Measurements from ENCODE around the gene MAGEA11. TPM values are rescaled to one million over a fixed set of nuclear protein-coding genes. Genes with fewer than 3 reads are reported as not detected.
"Not testable (repeated sequence)": the region's sequence is repeated elsewhere in the genome, so short reads cannot be mapped to it uniquely, and the experiment has no call there.

MAGEA11 gene
- total and polyA plus RNA-seq, 4 donors: not detected

- Histone ChIP-seq H3K9me3 (ENCODE audit: control insufficient read depth in 4 of 4, insufficient read depth in 3 of 4, low read length in 3 of 4) (peaks cover 0 to 3% (median 1%) of the 10 kb centered on the region in 4 donors), H3K9ac (ENCODE audit: insufficient read depth in 1 of 2, low read length in 2 of 2) (no peak overlapping the region), H3K4me1 (ENCODE audit: control insufficient read depth in 5 of 5, insufficient read depth in 5 of 5, low read length in 5 of 5) (no peaks in the 10 kb centered on the region), H3K27ac (ENCODE audit: low read depth in 1 of 2, low read length in 1 of 2) (no peak overlapping the region), H3K36me3 (ENCODE audit: control insufficient read depth in 4 of 4, insufficient read depth in 4 of 4, low read length in 4 of 4) (no peaks in the 10 kb centered on the region), H3K27me3 (ENCODE audit: control insufficient read depth in 3 of 3, insufficient read depth in 3 of 3, low read length in 2 of 3) (no peaks in the 10 kb centered on the region), H3K4me3 (no peak overlapping the region)
- ATAC-seq (ENCODE audit: insufficient read depth, low FRiP score): no peak
- DNase-seq: no peak
- no peak for TF ChIP-seq CTCF (IDR thresholded peaks at IDR 0.05; ENCODE audit: control extremely low read depth, extremely low read depth)
- WGBS, 2 donors: 79 to 85% methylated on average over 7 of the region's 7 CpGs
Observed at GRCh38 chrX:149759824-149760223, 48.0 kb downstream of the MAGEA11 start.

GRCh38 chrX:149760965-149761364, 49.1 kb downstream of the MAGEA11 start:
- ATAC-seq (ENCODE audit: insufficient read depth, low FRiP score) (no peak), DNase-seq (no peak)
- peaks cover 0 to 4% (median 0%) of the 10 kb centered on the region in 3 donors for H3K27me3 ChIP-seq (ENCODE audit: control insufficient read depth in 3 of 3, insufficient read depth in 3 of 3, low read length in 2 of 3)
- H3K4me1 ChIP-seq (ENCODE audit: control insufficient read depth in 5 of 5, insufficient read depth in 5 of 5, low read length in 5 of 5): no peaks in the 10 kb centered on the region
- H3K36me3 ChIP-seq (ENCODE audit: control insufficient read depth in 4 of 4, insufficient read depth in 4 of 4, low read length in 4 of 4): no peaks in the 10 kb centered on the region
- no peak overlapping the region for H3K9ac ChIP-seq (ENCODE audit: insufficient read depth in 1 of 2, low read length in 2 of 2)
- WGBS, 2 donors: 80 to 90% methylated on average over 1 to 3 of the region's 3 CpGs
- no peak overlapping the region for H3K27ac ChIP-seq (ENCODE audit: low read depth in 1 of 2, low read length in 1 of 2)
- no peak overlapping the region for H3K4me3 ChIP-seq
- no peak for TF ChIP-seq CTCF (IDR thresholded peaks at IDR 0.05; ENCODE audit: control extremely low read depth, extremely low read depth)
- H3K9me3 ChIP-seq (ENCODE audit: control insufficient read depth in 4 of 4, insufficient read depth in 3 of 4, low read length in 3 of 4): peaks cover 0 to 3% (median 1%) of the 10 kb centered on the region in 4 donors

GRCh38 chrX:149761858-149762674, 50.2 kb downstream of the MAGEA11 start:
- not testable (repeated sequence) for H3K36me3 ChIP-seq (ENCODE audit: control insufficient read depth in 4 of 4, insufficient read depth in 4 of 4, low read length in 4 of 4); H3K9me3 ChIP-seq (ENCODE audit: control insufficient read depth in 4 of 4, insufficient read depth in 3 of 4, low read length in 3 of 4); ATAC-seq (ENCODE audit: insufficient read depth, low FRiP score); H3K27me3 ChIP-seq (ENCODE audit: control insufficient read depth in 3 of 3, insufficient read depth in 3 of 3, low read length in 2 of 3); H3K4me3 ChIP-seq; H3K27ac ChIP-seq (ENCODE audit: low read depth in 1 of 2, low read length in 1 of 2); H3K4me1 ChIP-seq (ENCODE audit: control insufficient read depth in 5 of 5, insufficient read depth in 5 of 5, low read length in 5 of 5); DNase-seq; H3K9ac ChIP-seq (ENCODE audit: insufficient read depth in 1 of 2, low read length in 2 of 2)
- 87 to 93% methylated on average over 12 to 22 of the region's 22 CpGs for WGBS, 2 donors

GRCh38 chrX:149762696-149763614, 51.1 kb downstream of the MAGEA11 start:
- H3K4me1 ChIP-seq (ENCODE audit: control insufficient read depth in 5 of 5, insufficient read depth in 5 of 5, low read length in 5 of 5): no peaks in the 10 kb centered on the region
- H3K9me3 ChIP-seq (ENCODE audit: control insufficient read depth in 4 of 4, insufficient read depth in 3 of 4, low read length in 3 of 4): peaks cover 0 to 2% (median 0%) of the 10 kb centered on the region in 4 donors
- TF ChIP-seq CTCF (IDR thresholded peaks at IDR 0.05; ENCODE audit: control extremely low read depth, extremely low read depth): no peak
- WGBS, 2 donors: 62 to 93% methylated on average over 4 to 10 of the region's 11 CpGs
- no peak overlapping the region for H3K27ac ChIP-seq (ENCODE audit: low read depth in 1 of 2, low read length in 1 of 2)
- H3K36me3 ChIP-seq (ENCODE audit: control insufficient read depth in 4 of 4, insufficient read depth in 4 of 4, low read length in 4 of 4): no peaks in the 10 kb centered on the region
- no peak for ATAC-seq (ENCODE audit: insufficient read depth, low FRiP score)
- no peak overlapping the region for H3K4me3 ChIP-seq
- H3K9ac ChIP-seq (ENCODE audit: insufficient read depth in 1 of 2, low read length in 2 of 2): no peak overlapping the region
- DNase-seq: no peak
- peaks cover 0 to 4% (median 0%) of the 10 kb centered on the region in 3 donors for H3K27me3 ChIP-seq (ENCODE audit: control insufficient read depth in 3 of 3, insufficient read depth in 3 of 3, low read length in 2 of 3)
